ENCODE measurements around the gene C10orf105.

- TF ChIP-seq POLR2A (IDR thresholded peaks at IDR 0.05) = no peak
- no peak for TF ChIP-seq CTCF (IDR thresholded peaks at IDR 0.05)
These were observed 7.1 kb upstream of the C10orf105 start for GRCh38 chr10:71726580-71727104.
